ENCODE measurements around the gene EIF4B. TPM values are rescaled to one million over a fixed set of nuclear protein-coding genes. Genes with fewer than 3 reads are reported as not detected.

The EIF4B gene
- total RNA-seq, 1 experiment from 2014 or later = 809 TPM

- no peak overlapping the region for H3K9ac ChIP-seq (ENCODE audit: low read length)
- no TSS peak for BruUV-seq (replicated peaks)
- H3K9me2 ChIP-seq (ENCODE audit: insufficient read depth) = no peaks in the 10 kb centered on the region
- H3K4me3 ChIP-seq (replicated peaks in 1 of 2; ENCODE audit: low read depth in 1 of 2, low read length in 2 of 2) = no peak overlapping the region
- H3K79me2 ChIP-seq (ENCODE audit: insufficient read depth, low read length) = peaks cover under 1% of the 10 kb centered on the region; the same call in 1 of the 2 replicates
- TF ChIP-seq SP1 (IDR thresholded peaks at IDR 0.05; ENCODE audit: low read depth) = no peak
- 0 out of 6 replicates have a peak, but pooled peaks of 1 of the 3 experiments have one; percentile 15 for TF ChIP-seq CTCF (IDR thresholded peaks at IDR 0.05 in 2 of 3, conservative IDR thresholded peaks at IDR 0.05 in 1 of 3; ENCODE audit: borderline replicate concordance in 1 of 3, insufficient read depth in 1 of 3, low read depth in 2 of 3, low read length in 2 of 3)
- DNase-seq (ENCODE audit: low read depth, low spot score) (no peak), ATAC-seq (no peak)
- ChIA-PET RAD21 (ENCODE audit: low non-redundant PET in 1 of 2, low total read pairs in 2 of 2, uncharacterized antibody in 2 of 2, unreplicated experiment in 2 of 2) (no interaction called here), POLR2A (interaction anchor here (1.8 kb wide), 1 partner anchor 7 kb away, joined by 7 read pairs; the partner anchor contains the start of gene SPRYD3), CTCF (interaction anchor here (2.0 kb wide), 1 partner anchor 10 kb away, joined by 6 read pairs; no protein-coding TSS in a partner anchor)
- H2AFZ ChIP-seq (ENCODE audit: low read depth, low read length, poor library complexity, severe bottlenecking) = no peak overlapping the region
- H4K20me1 ChIP-seq (ENCODE audit: insufficient read depth) = no peaks in the 10 kb centered on the region
- H3K4me2 ChIP-seq (ENCODE audit: low read length) = peak overlapping the region; percentile 30; the same call in 1 of the 2 replicates
- H3K27me3 ChIP-seq (ENCODE audit: insufficient read depth, low read length) = no peaks in the 10 kb centered on the region
- intact Hi-C loops (cut with micrococcal nuclease) = no loop called here
- H3K27ac ChIP-seq (ENCODE audit: low read depth, low read length) = no peak overlapping the region
- no peaks in the 10 kb centered on the region for H3K9me3 ChIP-seq (ENCODE audit: control insufficient read depth in 1 of 2, insufficient read depth in 1 of 2, low read depth in 1 of 2, low read length in 2 of 2)
- peaks cover 6 to 42% of the 10 kb centered on the region in 2 experiments for H3K4me1 ChIP-seq (ENCODE audit: control insufficient read depth in 1 of 2, insufficient read depth in 2 of 2, low read length in 2 of 2)
- H3K36me3 ChIP-seq (ENCODE audit: control insufficient read depth in 1 of 2, insufficient read depth in 2 of 2, low read length in 2 of 2) = peaks cover 9 to 32% of the 10 kb centered on the region in 2 experiments; a peak in 2 of 4 replicates
These were observed 65.6 kb downstream of the EIF4B start for GRCh38 chr12:53071591-53072551.

GRCh38 chr12:53073881-53074280 lies 67.6 kb downstream of the EIF4B start:
- Histone ChIP-seq H3K4me1 (ENCODE audit: control insufficient read depth in 1 of 2, insufficient read depth in 2 of 2, low read length in 2 of 2) (peaks cover 6 to 33% of the 10 kb centered on the region in 2 experiments), H3K79me2 (ENCODE audit: insufficient read depth, low read length) (peaks cover 20% of the 10 kb centered on the region; the same call in 1 of the 2 replicates)

More at GRCh38 chr12:53073881-53074280, 67.6 kb downstream of the EIF4B start:
- no peak for ATAC-seq
- no peak overlapping the region for H3K4me3 ChIP-seq (replicated peaks in 1 of 2; ENCODE audit: low read depth in 1 of 2, low read length in 2 of 2)
- ChIA-PET POLR2A (no interaction called here), CTCF (interaction anchor here (1.6 kb wide), 1 partner anchor 20 kb away, joined by 4 read pairs; no protein-coding TSS in a partner anchor), RAD21 (ENCODE audit: low non-redundant PET in 1 of 2, low total read pairs in 2 of 2, uncharacterized antibody in 2 of 2, unreplicated experiment in 2 of 2) (no interaction called here)
- H3K9ac ChIP-seq (ENCODE audit: low read length) = no peak overlapping the region
- H2AFZ ChIP-seq (ENCODE audit: low read depth, low read length, poor library complexity, severe bottlenecking) = no peak overlapping the region
- H4K20me1 ChIP-seq (ENCODE audit: insufficient read depth) = no peaks in the 10 kb centered on the region
- no peak overlapping the region for H3K27ac ChIP-seq (ENCODE audit: low read depth, low read length)
- no peak for DNase-seq (ENCODE audit: low read depth, low spot score)
- H3K27me3 ChIP-seq (ENCODE audit: insufficient read depth, low read length) = no peaks in the 10 kb centered on the region
- TF ChIP-seq ZNF274 (IDR thresholded peaks at IDR 0.05; ENCODE audit: low read depth, low read length) = no peak
- no peak for TF ChIP-seq EGR1 (IDR thresholded peaks at IDR 0.05; ENCODE audit: low read depth)
- no peak for TF ChIP-seq SIN3A (IDR thresholded peaks at IDR 0.05; ENCODE audit: low read depth)
- no peak for TF ChIP-seq SP1 (IDR thresholded peaks at IDR 0.05; ENCODE audit: low read depth)
- no peak for TF ChIP-seq ATF3 (IDR thresholded peaks at IDR 0.05)
- no peak for TF ChIP-seq EZH2phosphoT487 (IDR thresholded peaks at IDR 0.05; ENCODE audit: borderline replicate concordance)
- no peak for TF ChIP-seq JUND (IDR thresholded peaks at IDR 0.05)
- no peak for TF ChIP-seq TCF7L2 (IDR thresholded peaks at IDR 0.05; ENCODE audit: borderline replicate concordance, extremely low read depth, insufficient read depth, insufficient read length)
- intact Hi-C loops (cut with micrococcal nuclease) = no loop called here
- H3K36me3 ChIP-seq (ENCODE audit: control insufficient read depth in 1 of 2, insufficient read depth in 2 of 2, low read length in 2 of 2) = peaks cover 9 to 36% of the 10 kb centered on the region in 2 experiments; a peak in 2 of 4 replicates
- H3K9me3 ChIP-seq (ENCODE audit: control insufficient read depth in 1 of 2, insufficient read depth in 1 of 2, low read depth in 1 of 2, low read length in 2 of 2) = no peaks in the 10 kb centered on the region
- BruUV-seq (replicated peaks) = no TSS peak
- H3K4me2 ChIP-seq (ENCODE audit: low read length) = no peak overlapping the region
- H3K9me2 ChIP-seq (ENCODE audit: insufficient read depth) = no peaks in the 10 kb centered on the region

All from HCT116 (cell line).